Adrenal gland (tissue), 5 donors: ENCODE measurements around the gene CDH3.

ENCODE experiments used
- POLR2A ChIP-seq, 2 donors: fragments of 450-650 bp; IDR thresholded peaks; one replicate each; pipeline ENCODE4 v1.6.1; 2017; ENCODE audit warnings: antibody characterized with exemption in 2 of 2, mild to moderate bottlenecking in 2 of 2, moderate library complexity in 1 of 2
- TF ChIP-seq, protein P1 (sequence below), 6 experiments: fragments of 450-650 bp in 4 of 6; fragments of 200-600 bp in 2 of 6; sonication (generic) in 1 of 6; IDR thresholded peaks; 1 replicate in 5 of 6; 2 replicates in 1 of 6; pipeline versions ENCODE4 v1.5.1 to v1.8.0; 2016 to 2021; ENCODE audit warnings: antibody characterized with exemption in 6 of 6, mild to moderate bottlenecking in 2 of 6, moderate library complexity in 1 of 6
- donor health status: DM: no; HTN: no; CAD: no.

DNA sequence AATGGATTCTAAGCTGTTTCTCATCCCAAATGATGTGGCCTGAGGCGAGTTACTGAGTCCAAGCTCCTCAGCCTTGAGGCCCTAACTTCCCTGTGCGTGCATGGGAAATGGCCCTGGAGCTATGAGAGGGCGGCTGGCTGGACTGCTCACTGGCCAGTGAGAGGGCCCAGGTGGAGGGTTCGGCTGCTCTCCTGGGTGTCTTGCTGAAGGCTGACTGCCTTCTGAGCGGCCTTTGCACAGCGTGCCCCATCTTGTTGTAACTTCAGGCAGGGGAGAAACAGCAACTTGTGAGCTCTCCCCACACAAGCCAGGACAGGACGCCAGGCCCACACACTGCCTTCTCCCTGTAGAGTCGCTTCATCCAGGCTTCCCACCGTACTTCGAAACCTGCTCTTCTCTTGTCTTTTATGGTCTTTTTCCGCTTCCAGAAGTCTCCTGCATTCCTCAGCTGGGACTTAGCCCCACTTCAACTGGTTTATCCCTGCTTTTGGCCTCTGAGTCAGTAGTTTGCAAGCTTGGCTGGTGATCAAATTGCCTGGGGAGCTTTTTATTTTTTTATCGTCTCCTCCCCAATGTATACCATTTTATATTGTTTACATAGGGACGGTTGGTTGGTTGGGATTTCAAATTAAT lies 13.3 kb downstream of the CDH3 start:
- TF ChIP-seq, protein P1, sequence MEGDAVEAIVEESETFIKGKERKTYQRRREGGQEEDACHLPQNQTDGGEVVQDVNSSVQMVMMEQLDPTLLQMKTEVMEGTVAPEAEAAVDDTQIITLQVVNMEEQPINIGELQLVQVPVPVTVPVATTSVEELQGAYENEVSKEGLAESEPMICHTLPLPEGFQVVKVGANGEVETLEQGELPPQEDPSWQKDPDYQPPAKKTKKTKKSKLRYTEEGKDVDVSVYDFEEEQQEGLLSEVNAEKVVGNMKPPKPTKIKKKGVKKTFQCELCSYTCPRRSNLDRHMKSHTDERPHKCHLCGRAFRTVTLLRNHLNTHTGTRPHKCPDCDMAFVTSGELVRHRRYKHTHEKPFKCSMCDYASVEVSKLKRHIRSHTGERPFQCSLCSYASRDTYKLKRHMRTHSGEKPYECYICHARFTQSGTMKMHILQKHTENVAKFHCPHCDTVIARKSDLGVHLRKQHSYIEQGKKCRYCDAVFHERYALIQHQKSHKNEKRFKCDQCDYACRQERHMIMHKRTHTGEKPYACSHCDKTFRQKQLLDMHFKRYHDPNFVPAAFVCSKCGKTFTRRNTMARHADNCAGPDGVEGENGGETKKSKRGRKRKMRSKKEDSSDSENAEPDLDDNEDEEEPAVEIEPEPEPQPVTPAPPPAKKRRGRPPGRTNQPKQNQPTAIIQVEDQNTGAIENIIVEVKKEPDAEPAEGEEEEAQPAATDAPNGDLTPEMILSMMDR (IDR thresholded peaks at IDR 0.05): no peak
- no peak for TF ChIP-seq POLR2A (IDR thresholded peaks at IDR 0.05)
